ENCODE measurements around the gene FAM90A26.
"Not testable (repeated sequence)": the region's sequence is repeated elsewhere in the genome, so short reads cannot be mapped to it uniquely, and the experiment has no call there.

FAM90A26 gene

DNA sequence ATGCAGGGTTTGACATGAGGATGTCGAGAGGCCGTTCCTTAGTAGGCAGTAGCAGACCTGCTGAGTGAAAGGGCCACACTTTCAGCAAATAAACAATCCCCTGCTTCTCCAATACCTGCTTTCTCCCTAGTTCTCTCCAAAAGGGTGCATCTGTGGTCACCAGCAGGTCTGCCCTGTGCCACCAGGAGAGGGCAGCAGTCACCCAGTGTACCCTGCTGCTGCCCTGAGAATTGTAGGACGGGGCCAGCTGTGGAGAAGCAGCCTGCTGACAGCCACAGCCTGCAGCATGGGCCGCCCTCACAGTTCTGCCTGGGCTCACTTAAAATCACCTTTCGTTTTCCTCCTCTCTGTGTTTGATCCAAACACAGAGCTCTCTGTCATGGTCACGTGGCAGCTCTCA lies 11.8 kb upstream of the FAM90A26 start:
- H3K27ac ChIP-seq (ENCODE audit: insufficient read depth, low read depth, low read length, poor library complexity, severe bottlenecking): not testable (repeated sequence)

DNA sequence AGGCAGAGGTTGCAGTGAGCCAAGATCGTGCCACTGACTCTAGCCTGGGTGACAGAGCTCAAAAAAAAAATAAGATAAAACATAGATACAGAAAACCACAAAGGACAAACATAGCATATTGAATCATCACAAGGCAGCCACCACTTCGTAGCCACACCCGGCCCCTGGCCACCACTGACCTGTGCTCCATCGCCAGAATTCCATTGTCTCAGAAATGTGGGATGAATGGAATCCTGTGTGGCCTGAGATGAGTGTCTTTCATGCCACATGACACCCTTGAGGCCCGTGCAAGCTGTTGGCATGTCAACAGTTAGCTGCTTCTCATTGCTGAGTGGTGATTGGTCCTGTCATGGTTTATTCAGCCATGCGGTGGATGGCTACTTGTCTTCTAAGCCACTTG lies 10.2 kb upstream of the FAM90A26 start:
- not testable (repeated sequence) for H3K27me3 ChIP-seq (ENCODE audit: control insufficient read depth, insufficient read depth, low read length, poor library complexity, severe bottlenecking); H3K9me3 ChIP-seq (ENCODE audit: control insufficient read depth, low read length); H3K4me3 ChIP-seq (ENCODE audit: insufficient read depth, low read depth, low read length); H3K36me3 ChIP-seq (ENCODE audit: control insufficient read depth, insufficient read depth, low read length); H3K27ac ChIP-seq (ENCODE audit: insufficient read depth, low read depth, low read length, poor library complexity, severe bottlenecking); H3K4me1 ChIP-seq (ENCODE audit: control insufficient read depth, insufficient read depth, low read length)
- WGBS, 2 experiments: no CpG with 5 or more reads among the region's 6 CpGs

More for the DNA sequence above, 11.8 kb upstream of the FAM90A26 start:
- not testable (repeated sequence) for H3K4me3 ChIP-seq (ENCODE audit: insufficient read depth, low read depth, low read length); H3K4me1 ChIP-seq (ENCODE audit: control insufficient read depth, insufficient read depth, low read length); H3K27me3 ChIP-seq (ENCODE audit: control insufficient read depth, insufficient read depth, low read length, poor library complexity, severe bottlenecking); H3K36me3 ChIP-seq (ENCODE audit: control insufficient read depth, insufficient read depth, low read length); H3K9me3 ChIP-seq (ENCODE audit: control insufficient read depth, low read length)
- WGBS, 2 experiments: 17% methylated on average over 3 of the region's 6 CpGs; no CpG with 5 or more reads in 1 of the 2 experiments

DNA sequence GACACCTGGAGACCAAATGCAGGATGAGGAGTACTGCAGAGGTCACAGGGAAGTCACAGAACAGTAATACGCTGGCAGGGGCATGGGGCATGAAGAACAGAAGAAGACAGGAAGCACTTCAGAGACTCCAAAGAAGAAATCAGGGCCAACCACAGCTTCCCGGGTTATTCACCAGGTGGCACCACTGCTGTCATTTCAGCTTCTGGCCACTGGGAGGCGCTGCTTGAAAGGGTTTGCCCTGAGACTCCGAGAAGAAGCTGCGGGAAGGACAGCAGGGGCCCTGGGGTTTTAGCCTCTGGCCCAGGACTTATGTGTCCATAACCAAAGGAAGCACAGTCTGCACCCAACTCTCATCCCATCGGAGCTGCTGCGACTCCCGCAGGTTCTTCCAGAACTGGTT lies 4.2 kb upstream of the FAM90A26 start:
- not testable (repeated sequence) for H3K27ac ChIP-seq (ENCODE audit: insufficient read depth, low read depth, low read length, poor library complexity, severe bottlenecking); H3K4me1 ChIP-seq (ENCODE audit: control insufficient read depth, insufficient read depth, low read length); H3K36me3 ChIP-seq (ENCODE audit: control insufficient read depth, insufficient read depth, low read length); H3K4me3 ChIP-seq (ENCODE audit: insufficient read depth, low read depth, low read length); H3K27me3 ChIP-seq (ENCODE audit: control insufficient read depth, insufficient read depth, low read length, poor library complexity, severe bottlenecking); H3K9me3 ChIP-seq (ENCODE audit: control insufficient read depth, low read length)
- no CpG with 5 or more reads among the region's 8 CpGs for WGBS, 2 experiments

DNA sequence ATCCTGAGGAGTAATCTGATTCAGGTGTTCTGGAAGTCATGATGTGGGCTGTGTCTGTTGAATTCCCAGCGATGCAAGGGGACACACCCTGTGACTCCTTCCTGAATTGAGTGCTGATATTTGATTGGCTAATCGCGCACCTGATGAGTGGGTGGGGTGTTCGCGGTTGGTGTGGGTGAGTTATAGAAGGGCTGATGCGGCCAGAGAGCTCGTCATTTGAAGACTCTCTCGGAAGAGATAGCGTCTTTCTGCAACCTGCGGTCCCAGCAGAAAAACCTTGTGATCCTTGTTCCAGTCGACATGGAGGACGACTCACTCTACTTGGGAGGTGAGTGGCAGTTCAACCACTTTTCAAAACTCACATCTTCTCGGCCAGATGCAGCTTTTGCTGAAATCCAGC lies 40.1 kb downstream of the FAM90A26 start, which contains the start of gene USP17L10:
Gene USP17L10, plus strand, starts transcription at position 301 of the 400 bp plus-strand sequence. Its CDS starts 0 bp downstream, at position 301.
- WGBS, 2 experiments: no CpG with 5 or more reads among the region's 13 CpGs

DNA sequence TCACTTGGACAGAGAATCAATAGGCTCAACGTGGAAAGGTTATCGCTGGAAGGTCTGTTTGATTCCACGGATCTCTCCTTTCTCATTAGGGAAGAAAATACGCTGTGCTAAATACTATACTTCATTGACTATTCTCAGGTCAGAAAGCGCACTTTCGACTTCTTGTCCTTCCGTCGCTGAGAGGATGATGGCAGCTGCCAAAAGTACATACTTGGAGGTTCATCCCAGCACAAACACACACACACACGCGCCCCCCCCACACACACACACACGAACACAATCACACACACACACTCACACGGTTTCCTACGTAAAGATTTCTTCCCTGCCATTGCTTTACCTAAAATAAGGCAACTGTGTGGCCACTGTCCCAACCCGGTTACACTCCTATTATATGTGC lies 44.5 kb downstream of the FAM90A26 start:
- 89 to 92% methylated on average over 8 of the region's 14 CpGs for WGBS, 2 experiments

More for the DNA sequence above, 40.1 kb downstream of the FAM90A26 start, which contains the start of gene USP17L10:
- not testable (repeated sequence) for H3K27ac ChIP-seq (ENCODE audit: insufficient read depth, low read depth, low read length, poor library complexity, severe bottlenecking); H3K27me3 ChIP-seq (ENCODE audit: control insufficient read depth, insufficient read depth, low read length, poor library complexity, severe bottlenecking); H3K4me1 ChIP-seq (ENCODE audit: control insufficient read depth, insufficient read depth, low read length); H3K4me3 ChIP-seq (ENCODE audit: insufficient read depth, low read depth, low read length); H3K36me3 ChIP-seq (ENCODE audit: control insufficient read depth, insufficient read depth, low read length); H3K9me3 ChIP-seq (ENCODE audit: control insufficient read depth, low read length)

DNA sequence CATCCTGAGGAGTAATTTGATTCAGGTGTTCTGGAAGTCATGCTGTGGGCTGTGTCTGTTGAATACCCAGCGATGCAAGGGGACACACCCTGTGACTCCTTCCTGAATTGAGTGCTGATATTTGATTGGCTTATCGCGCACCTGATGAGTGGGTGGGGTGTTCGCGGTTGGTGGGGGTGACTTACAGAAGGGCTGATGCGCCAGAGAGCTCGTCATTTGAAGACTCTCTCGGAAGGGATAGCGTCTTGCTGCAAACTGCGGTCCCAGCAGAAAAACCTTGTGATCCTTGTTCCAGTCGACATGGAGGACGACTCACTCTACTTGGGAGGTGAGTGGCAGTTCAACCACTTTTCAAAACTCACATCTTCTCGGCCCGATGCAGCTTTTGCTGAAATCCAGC lies 44.9 kb downstream of the FAM90A26 start, which contains the start of gene USP17L11:
Gene USP17L11, plus strand, starts transcription at position 301 of the 400 bp plus-strand sequence. Its CDS starts 0 bp downstream, at position 301.
- H3K36me3 ChIP-seq (ENCODE audit: control insufficient read depth, insufficient read depth, low read length); H3K4me1 ChIP-seq (ENCODE audit: control insufficient read depth, insufficient read depth, low read length); H3K9me3 ChIP-seq (ENCODE audit: control insufficient read depth, low read length); H3K27me3 ChIP-seq (ENCODE audit: control insufficient read depth, insufficient read depth, low read length, poor library complexity, severe bottlenecking); H3K4me3 ChIP-seq (ENCODE audit: insufficient read depth, low read depth, low read length); H3K27ac ChIP-seq (ENCODE audit: insufficient read depth, low read depth, low read length, poor library complexity, severe bottlenecking): not testable (repeated sequence)
- no CpG with 5 or more reads among the region's 14 CpGs for WGBS, 2 experiments

More for the DNA sequence above, 44.5 kb downstream of the FAM90A26 start:
- H3K9me3 ChIP-seq (ENCODE audit: control insufficient read depth, low read length); H3K27ac ChIP-seq (ENCODE audit: insufficient read depth, low read depth, low read length, poor library complexity, severe bottlenecking); H3K4me1 ChIP-seq (ENCODE audit: control insufficient read depth, insufficient read depth, low read length); H3K4me3 ChIP-seq (ENCODE audit: insufficient read depth, low read depth, low read length); H3K27me3 ChIP-seq (ENCODE audit: control insufficient read depth, insufficient read depth, low read length, poor library complexity, severe bottlenecking); H3K36me3 ChIP-seq (ENCODE audit: control insufficient read depth, insufficient read depth, low read length): not testable (repeated sequence)

DNA sequence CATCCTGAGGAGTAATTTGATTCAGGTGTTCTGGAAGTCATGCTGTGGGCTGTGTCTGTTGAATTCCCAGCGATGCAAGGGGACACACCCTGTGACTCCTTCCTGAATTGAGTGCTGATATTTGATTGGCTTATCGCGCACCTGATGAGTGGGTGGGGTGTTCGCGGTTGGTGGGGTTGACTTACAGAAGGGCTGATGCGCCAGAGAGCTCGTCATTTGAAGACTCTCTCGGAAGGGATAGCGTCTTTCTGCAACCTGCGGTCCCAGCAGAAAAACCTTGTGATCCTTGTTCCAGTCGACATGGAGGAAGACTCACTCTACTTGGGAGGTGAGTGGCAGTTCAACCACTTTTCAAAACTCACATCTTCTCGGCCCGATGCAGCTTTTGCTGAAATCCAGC lies 49.6 kb downstream of the FAM90A26 start, which contains the start of gene USP17L12:
Gene USP17L12, plus strand, starts transcription at position 301 of the 400 bp plus-strand sequence. Its CDS starts 0 bp downstream, at position 301.
- not testable (repeated sequence) for H3K36me3 ChIP-seq (ENCODE audit: control insufficient read depth, insufficient read depth, low read length); H3K27ac ChIP-seq (ENCODE audit: insufficient read depth, low read depth, low read length, poor library complexity, severe bottlenecking)
- WGBS, 2 experiments: no CpG with 5 or more reads among the region's 13 CpGs

DNA sequence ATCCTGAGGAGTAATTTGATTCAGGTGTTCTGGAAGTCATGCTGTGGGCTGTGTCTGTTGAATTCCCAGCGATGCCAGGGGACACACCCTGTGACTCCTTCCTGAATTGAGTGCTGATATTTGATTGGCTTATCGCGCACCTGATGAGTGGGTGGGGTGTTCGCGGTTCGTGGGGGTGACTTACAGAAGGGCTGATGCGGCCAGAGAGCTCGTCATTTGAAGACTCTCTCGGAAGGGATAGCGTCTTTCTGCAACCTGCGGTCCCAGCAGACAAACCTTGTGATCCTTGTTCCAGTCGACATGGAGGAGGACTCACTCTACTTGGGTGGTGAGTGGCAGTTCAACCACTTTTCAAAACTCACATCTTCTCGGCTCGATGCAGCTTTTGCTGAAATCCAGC lies 54.4 kb downstream of the FAM90A26 start, which contains the start of gene USP17L13:
Gene USP17L13, plus strand, starts transcription at position 301 of the 400 bp plus-strand sequence. Its CDS starts 0 bp downstream, at position 301.
- H3K4me3 ChIP-seq (ENCODE audit: insufficient read depth, low read depth, low read length); H3K36me3 ChIP-seq (ENCODE audit: control insufficient read depth, insufficient read depth, low read length); H3K27me3 ChIP-seq (ENCODE audit: control insufficient read depth, insufficient read depth, low read length, poor library complexity, severe bottlenecking); H3K27ac ChIP-seq (ENCODE audit: insufficient read depth, low read depth, low read length, poor library complexity, severe bottlenecking); H3K9me3 ChIP-seq (ENCODE audit: control insufficient read depth, low read length); H3K4me1 ChIP-seq (ENCODE audit: control insufficient read depth, insufficient read depth, low read length): not testable (repeated sequence)
- no CpG with 5 or more reads among the region's 14 CpGs for WGBS, 2 experiments

More for the DNA sequence above, 49.6 kb downstream of the FAM90A26 start, which contains the start of gene USP17L12:
- not testable (repeated sequence) for H3K9me3 ChIP-seq (ENCODE audit: control insufficient read depth, low read length); H3K4me1 ChIP-seq (ENCODE audit: control insufficient read depth, insufficient read depth, low read length); H3K4me3 ChIP-seq (ENCODE audit: insufficient read depth, low read depth, low read length); H3K27me3 ChIP-seq (ENCODE audit: control insufficient read depth, insufficient read depth, low read length, poor library complexity, severe bottlenecking)
